HG02870 (cell line): Measurements from ENCODE around the gene TLK1.
"Not testable (repeated sequence)": the region's sequence is repeated elsewhere in the genome, so short reads cannot be mapped to it uniquely, and the experiment has no call there.

Experiments used
- ATAC-seq: cut with Tn5 transposase; IDR thresholded peaks from one replicate; pipeline ENCODE4 v1.9.1; 2021; ENCODE audit warnings: mild to moderate bottlenecking, moderate library complexity; ENCODE audit not compliant: unreplicated experiment

TLK1 gene

GRCh38 chr2:171086352-171087290 lies 74.1 kb downstream of the TLK1 start:
- no peak for ATAC-seq

- no peak for ATAC-seq
Measured at GRCh38 chr2:171084128-171084527, 76.6 kb downstream of the TLK1 start.

DNA sequence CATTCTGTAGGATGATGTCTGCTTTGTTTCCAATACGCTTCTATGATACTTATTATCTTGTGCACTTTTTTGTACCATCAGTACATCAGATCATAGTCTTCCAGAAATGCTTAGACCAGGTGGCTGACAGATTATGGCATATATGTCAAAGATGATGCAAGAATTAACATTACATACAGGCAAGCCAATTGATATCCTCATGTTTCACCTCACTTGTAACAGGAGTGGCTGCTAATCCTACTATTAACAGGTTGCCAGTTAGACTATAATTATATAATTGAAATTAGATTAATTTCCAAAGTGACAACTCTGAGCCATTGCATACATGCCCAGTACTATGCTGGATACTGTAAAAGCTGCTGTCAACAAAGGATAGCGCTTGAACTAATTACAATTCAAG lies 77.2 kb downstream of the TLK1 start:
- no peak for ATAC-seq

- ATAC-seq, result no peak
Measured at GRCh38 chr2:171081649-171082111, 79.0 kb downstream of the TLK1 start.

GRCh38 chr2:171080607-171081006 lies 80.1 kb downstream of the TLK1 start:
- no peak for ATAC-seq

GRCh38 chr2:171076422-171076821 lies 84.3 kb downstream of the TLK1 start:
- ATAC-seq, result not testable (repeated sequence)

DNA sequence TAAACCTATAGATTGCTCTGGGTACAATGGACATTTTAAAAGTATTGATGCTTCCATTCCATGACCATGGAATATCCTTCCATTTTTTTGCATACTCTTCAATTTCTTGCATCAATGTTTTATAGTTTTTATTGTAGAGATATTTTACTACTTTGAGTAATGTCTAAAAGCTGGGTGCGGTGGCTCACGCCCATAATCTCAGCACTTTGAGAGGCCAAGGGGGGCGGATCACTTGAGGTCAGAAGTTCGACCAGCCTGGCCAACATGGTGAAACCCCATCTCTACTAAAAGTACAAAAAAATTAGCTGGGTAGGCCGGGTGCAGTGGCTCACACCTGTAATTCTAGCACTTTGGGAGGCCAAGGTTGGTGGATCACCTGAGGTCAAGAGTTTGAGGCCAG lies 88.5 kb downstream of the TLK1 start:
- ATAC-seq, result no peak

DNA sequence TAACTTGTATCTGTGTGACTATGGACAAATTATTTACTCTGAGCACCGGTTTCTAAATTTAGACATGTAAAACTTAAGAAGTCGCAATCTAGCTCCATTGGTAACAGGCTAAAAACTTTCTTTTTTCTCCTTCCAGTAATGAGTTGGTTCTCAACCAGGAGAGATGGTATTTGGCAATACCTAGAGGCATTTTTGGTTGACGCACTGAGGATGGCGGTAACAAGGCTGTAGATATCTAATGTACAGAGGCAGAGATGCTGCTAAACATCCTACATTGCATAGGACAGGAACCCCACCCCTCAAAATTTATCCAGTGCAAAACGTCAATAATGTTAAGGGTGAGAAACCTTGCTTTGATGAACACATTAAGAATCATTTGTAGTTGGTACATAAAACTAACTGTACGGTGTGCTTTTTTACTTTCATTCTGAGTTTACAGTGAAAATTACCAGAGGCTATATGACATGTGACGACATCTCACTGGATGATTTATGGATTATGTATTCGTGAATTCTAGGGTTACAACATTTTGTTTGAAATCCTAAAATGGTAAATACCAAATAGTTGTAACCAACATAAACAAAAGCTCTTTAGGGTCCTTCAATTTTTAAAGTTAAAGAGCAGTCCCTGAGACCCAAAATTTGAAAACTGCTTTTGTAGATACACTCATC lies 91.3 kb downstream of the TLK1 start:
- no peak for ATAC-seq

- no peak for ATAC-seq
Measured at GRCh38 chr2:171066110-171066509, 94.6 kb downstream of the TLK1 start.

DNA sequence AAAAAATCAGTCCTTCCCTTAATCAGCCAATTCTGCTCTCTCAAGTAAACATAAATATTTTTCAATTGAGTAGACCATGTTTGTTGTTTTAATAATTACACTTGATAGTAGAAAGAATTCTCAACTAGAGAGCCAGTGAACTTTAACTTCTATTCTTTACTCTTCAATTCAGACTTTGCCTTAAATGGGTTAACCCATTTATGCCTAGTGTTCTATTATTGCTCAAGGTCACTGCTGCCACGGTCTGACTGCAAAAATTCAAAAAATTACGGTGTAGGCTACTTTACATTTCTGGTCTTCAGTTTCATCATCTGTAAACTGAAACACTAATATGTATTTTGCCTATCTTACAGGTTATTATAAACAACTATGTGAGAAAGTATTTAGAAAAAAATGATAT lies 103.1 kb downstream of the TLK1 start:
- ATAC-seq, result no peak

DNA sequence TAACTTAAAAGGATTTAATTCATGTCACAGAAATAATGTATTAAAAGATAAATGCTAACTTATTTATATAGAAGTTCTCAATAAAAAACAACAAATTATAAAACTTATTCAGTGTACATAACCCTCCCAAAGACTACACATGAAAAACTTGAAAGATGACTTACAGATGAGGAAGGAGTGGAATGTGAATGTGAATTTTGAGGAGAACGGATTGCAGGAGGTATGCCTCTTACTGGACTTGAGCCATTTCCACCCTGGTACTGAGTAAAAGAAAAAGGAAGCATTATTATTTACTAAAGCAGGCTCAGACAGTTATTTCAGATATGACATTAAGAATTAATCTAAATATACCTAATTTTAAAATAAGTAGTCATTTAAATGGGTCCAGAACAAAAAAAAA lies 104.4 kb downstream of the TLK1 start:
- no peak for ATAC-seq

GRCh38 chr2:171049691-171050090 lies 111.0 kb downstream of the TLK1 start:
- no peak for ATAC-seq

DNA sequence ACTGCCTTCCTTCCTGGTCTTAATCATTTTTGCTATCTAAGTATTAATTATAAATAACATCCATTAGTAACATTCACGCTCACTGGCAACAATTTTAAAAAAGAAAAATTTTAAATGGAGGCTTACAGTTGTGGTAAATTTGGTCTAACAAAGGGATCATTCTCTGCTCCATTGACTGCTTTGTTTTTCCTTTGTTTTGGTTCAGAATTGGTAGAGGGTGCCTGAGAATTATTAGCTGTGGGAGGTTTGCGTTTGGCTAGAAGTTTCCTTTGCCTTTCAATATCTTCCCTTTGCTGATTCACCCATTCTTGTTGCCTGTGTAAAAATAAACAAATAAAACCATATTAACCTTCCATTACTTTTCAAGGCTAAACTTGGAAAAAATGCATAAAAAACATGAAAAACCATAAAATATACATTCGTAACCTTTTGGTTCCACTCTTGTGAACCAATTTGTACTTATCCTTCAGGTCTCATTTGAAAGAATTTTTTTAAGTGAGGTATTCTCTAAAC lies 114.6 kb downstream of the TLK1 start:
- no peak for ATAC-seq

GRCh38 chr2:171044416-171044815 lies 116.3 kb downstream of the TLK1 start:
- no peak for ATAC-seq

DNA sequence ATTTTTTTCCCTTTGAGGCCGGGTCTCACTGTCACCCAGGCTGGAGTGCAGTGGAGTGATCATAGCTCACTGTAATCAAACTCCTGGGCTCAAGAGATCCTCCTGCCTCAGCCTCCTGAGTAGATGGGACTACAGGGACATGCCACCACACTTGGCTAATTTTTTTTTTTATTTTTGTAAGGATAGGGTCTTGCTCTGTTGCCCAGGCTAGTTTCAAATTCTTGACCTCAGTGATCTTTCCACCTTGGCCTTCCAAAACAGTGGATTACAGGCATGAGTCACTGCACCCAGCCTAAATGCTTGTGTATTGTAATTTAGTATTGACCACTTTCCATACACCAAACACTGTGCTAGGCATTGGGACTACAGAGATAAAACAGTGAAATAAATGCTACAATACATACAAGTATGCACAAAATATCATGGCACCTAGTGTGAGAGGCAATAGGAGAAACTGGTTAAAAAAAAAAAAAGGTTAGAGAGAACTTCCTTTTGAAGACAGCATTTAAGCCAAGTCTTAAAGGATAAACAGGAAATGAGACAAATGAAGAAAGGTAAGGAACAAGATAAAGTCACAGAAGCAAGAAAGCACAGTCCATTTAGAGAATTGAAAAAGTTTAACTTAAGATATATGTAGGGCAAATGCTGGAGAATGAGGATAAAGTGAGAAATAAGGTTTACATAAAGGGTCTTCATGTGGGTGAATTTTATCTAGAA lies 118.3 kb downstream of the TLK1 start:
- no peak for ATAC-seq

DNA sequence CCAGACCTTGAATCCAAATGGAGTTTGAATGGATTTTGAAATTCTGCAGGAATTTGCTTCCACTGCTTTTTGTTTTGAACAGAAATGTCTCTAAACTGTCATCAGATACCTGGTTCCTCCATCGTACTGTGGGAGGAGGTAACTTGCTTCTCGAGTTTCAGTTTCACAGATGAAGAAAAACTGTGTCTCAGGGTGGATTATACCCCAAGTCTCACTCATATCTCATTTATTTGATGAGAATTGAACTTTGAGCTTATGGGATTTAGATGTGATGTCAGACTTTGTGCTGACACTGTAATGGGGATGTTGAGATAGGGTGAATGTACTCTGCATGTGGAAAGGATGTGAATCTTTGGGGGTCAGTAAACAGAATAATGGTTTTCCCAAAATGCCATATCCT lies 124.2 kb downstream of the TLK1 start:
- no peak for ATAC-seq

GRCh38 chr2:171034315-171034714 lies 126.4 kb downstream of the TLK1 start:
- no peak for ATAC-seq

DNA sequence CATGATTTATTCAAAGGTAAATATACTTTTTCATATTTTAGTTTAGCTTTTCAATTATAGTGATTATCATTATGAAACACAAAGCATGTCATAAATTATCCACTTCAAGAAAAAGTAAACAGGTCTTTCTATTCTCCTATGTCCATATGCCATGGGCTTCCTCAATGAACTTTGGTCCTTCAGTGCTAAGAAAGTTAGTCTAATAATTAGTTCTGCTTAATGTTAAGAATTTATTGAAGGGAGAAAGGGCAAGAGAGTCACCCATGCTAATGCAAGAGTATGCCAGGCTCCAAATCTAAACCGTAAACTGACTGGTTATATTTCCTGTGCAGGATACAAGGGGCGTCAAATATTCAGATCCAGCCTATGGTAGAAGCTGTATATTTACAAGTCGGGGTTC lies 135.5 kb downstream of the TLK1 start:
- no peak for ATAC-seq

DNA sequence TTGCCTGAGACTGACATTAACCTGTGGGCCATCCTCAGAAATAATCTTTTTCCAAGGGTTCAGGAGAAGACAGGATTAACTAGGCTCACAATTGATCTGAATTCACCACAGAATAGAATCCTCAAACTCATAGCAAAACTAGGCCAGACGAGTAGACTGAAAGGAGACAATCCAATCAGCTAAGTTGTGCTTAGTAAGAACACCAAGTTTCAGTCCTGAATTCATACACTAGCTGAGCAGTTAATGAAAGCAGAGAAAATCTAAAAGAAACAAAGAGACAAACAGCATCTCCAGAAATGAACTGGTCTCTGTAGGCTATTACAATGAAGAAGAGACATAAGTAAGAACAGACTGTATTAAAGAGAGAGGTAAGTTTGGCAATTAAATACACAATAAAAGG lies 142.2 kb downstream of the TLK1 start:
- peak; percentile 89 for ATAC-seq

GRCh38 chr2:171016125-171016524 lies 144.6 kb downstream of the TLK1 start:
- ATAC-seq, result no peak

DNA sequence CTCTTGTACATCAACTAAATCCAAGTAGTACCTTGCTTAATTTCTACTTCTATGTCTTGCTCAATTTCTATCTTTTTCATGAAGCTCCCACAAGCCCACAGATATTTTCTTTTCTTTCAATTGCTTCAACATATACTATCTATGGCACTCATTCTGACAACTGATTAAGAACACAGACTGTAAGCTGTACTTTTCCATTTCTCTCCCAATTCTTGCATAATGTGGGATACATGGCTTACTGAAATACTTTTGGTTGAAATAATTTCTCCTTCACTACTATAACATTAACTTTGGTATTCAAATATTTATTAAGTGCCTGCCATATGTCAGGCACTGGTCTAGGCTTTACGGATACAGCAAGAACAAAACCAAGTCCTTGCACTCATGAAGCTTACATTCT lies 146.8 kb downstream of the TLK1 start:
- no peak for ATAC-seq
